ENCODE data around the gene PPP2R5E. TPM values are rescaled to one million over a fixed set of nuclear protein-coding genes. Genes with fewer than 3 reads are reported as not detected.

Gene PPP2R5E
- total RNA-seq (2021; fragmentation: NEBNext Ultra II Directional; extraction: Animal tissue kit (Norgen Biotek cat#: 25700)) = 59.6 and 64.6 TPM in 2 replicates
- 4.9 and 6.8 TPM in 2 replicates for polyA plus RNA-seq (2011; rRNA removed)
- polyA plus RNA-seq (2011; cell fraction: cytosol; rRNA removed) = 8.7 TPM
- 7.2 TPM for polyA plus RNA-seq (2011; cell fraction: nucleus; rRNA removed)
- polyA plus RNA-seq (2012, experiment 1 of 2) = 14.5 to 24.8 TPM (median 19.9 TPM) in 4 replicates
- polyA plus RNA-seq (2012, experiment 2 of 2) = 2.8 TPM
- polyA plus RNA-seq (2013, experiment 1 of 2) = 33.3 TPM
- polyA plus RNA-seq (2013, experiment 2 of 2) = 32.0 TPM
- polyA minus RNA-seq (2011; rRNA and poly(A)+ RNA removed) = 20.9 and 27.1 TPM in 2 replicates
- 20.7 TPM for polyA minus RNA-seq (2011; cell fraction: cytosol; rRNA and poly(A)+ RNA removed)
- polyA minus RNA-seq (2011; cell fraction: nucleus; rRNA and poly(A)+ RNA removed) = 42.6 TPM
- long read RNA-seq, experiment 1, full-length matches to known transcripts = 7 of 47 reads
- long read RNA-seq, experiment 1, partial matches to known transcripts = 7 of 47 reads
- long read RNA-seq, experiment 1, other reads (novel, unspliced or antisense) = 33 of 47 reads
- long read RNA-seq, experiment 2, partial matches to known transcripts = 0 of 2 reads
- long read RNA-seq, experiment 2, other reads (novel, unspliced or antisense) = 2 of 2 reads

DNA sequence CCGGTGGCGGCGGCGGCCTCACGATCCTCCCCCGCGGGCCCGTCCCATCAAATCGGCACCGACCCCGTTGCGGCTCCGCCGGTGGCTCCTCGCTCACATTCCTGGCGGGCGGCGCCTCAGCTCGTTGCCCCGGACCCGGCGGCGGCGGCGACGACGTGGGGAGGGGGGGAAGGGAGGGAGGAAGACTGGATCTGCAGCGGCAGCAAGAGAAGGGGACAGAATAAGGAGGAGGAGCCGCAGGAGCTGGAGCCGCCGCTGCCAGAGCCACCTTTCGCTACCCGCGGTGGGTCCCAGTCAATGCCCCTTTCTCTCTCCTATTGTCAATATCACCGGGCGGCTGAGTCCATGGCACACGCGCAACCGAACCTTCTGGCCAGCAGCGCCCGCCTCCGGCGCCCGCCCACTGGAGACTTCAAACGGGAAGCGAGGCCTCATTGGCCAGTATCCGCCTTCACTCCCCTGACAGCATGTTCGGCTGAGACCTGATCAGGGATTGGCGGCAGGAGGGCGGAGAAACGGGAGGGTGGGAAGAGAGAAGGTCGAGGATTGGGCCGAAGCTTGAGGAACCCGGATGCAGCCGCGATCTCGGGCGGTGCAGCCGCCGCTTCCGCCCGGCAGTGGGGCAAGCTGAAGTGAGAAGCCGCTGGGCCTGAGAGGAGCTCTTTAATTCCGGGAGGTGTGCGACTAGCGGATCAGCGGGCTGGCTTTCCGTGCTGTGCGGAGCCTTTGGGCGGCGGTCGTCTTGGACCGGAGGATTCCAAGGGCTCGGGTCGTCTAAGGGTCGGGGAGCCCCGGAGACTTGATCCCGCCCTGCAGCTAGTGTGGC lies at the start of gene PPP2R5E:
PPP2R5E (minus strand) TSS at position 378 of the 826 bp plus-strand sequence. CDS start 3,692 bp downstream, outside the sequence.
- WGBS, 2 experiments (ENCODE audit: extremely low coverage in 1 of 2, insufficient coverage in 1 of 2, insufficient read length in 1 of 2, insufficient replicate concordance in 2 of 2, low coverage in 1 of 2, low lambda C conversion rate in 2 of 2, missing lambda C conversion rate in 1 of 2) = 1% methylated on average over 46 of the region's 78 CpGs; no CpG with 5 or more reads in 1 of the 2 experiments
- Histone ChIP-seq H3K4me1 (replicated peaks in 1 of 4; ENCODE audit: control insufficient read depth in 3 of 4, insufficient read depth in 4 of 4, low read length in 3 of 4) (peaks cover 0 to 4% (median 0%) of the 10 kb centered on the region in 4 experiments; a peak in 3 of 7 replicates), H3K4me2 (ENCODE audit: insufficient read depth in 1 of 2, low read depth in 2 of 2, low read length in 2 of 2) (peak within 1 kb of the TSS; percentile 63 to 73), H2BK20ac (ENCODE audit: low read length) (no peak within 1 kb of the TSS), H3K27me3 (replicated peaks in 1 of 4; ENCODE audit: control insufficient read depth in 3 of 4, extremely low read depth in 1 of 4, insufficient read depth in 3 of 4, low read length in 3 of 4) (no peaks in the 10 kb centered on the region), H3K4ac (replicated peaks; ENCODE audit: insufficient read length, low read depth, low read length) (peak within 1 kb of the TSS; percentile 57), H3K14ac (ENCODE audit: insufficient read length) (no peak within 1 kb of the TSS), H3K56ac (replicated peaks; ENCODE audit: insufficient read length, low read depth, low read length) (peak within 1 kb of the TSS; percentile 74), H3K9ac (replicated peaks in 1 of 4; ENCODE audit: extremely low read depth in 1 of 4, low read depth in 3 of 4, low read length in 3 of 4) (peak within 1 kb of the TSS; percentile 78 to 96 (median 82)), H3K79me2 (ENCODE audit: control insufficient read depth in 1 of 2, insufficient read depth in 2 of 2, low read length in 2 of 2) (peaks cover 0 to 38% of the 10 kb centered on the region in 2 experiments; a peak in 3 of 4 replicates), H2AK5ac (ENCODE audit: low read depth, low read length) (no peak within 1 kb of the TSS), H4K91ac (replicated peaks; ENCODE audit: insufficient read length, low read length) (peak within 1 kb of the TSS; percentile 18), H2BK15ac (ENCODE audit: low read length) (no peak within 1 kb of the TSS), H3K79me1 (ENCODE audit: low read depth, low read length) (no peaks in the 10 kb centered on the region), H4K8ac (ENCODE audit: extremely low read depth, insufficient read depth, low read length) (peak within 1 kb of the TSS; percentile 96), H4K5ac (ENCODE audit: insufficient read length, low read depth, low read length) (peak within 1 kb of the TSS; percentile 80), H3K23ac (ENCODE audit: insufficient read length) (no peak within 1 kb of the TSS), H3K18ac (ENCODE audit: extremely low read depth, low read length) (peak within 1 kb of the TSS; percentile 75; the same call in 1 of the 2 replicates), H4K20me1 (replicated peaks in 1 of 2; ENCODE audit: control insufficient read depth in 1 of 2, insufficient read depth in 2 of 2, low read length in 2 of 2) (peaks cover 0 to 3% of the 10 kb centered on the region in 2 experiments), H3K27ac (ENCODE audit: low read depth, low read length) (peak within 1 kb of the TSS; percentile 69), H2BK12ac (ENCODE audit: low read depth, low read length) (no peak within 1 kb of the TSS), H2BK120ac (replicated peaks; ENCODE audit: low read depth, low read length) (no peak within 1 kb of the TSS), H2BK5ac (ENCODE audit: low read depth, low read length) (peak within 1 kb of the TSS; percentile 82; the same call in 1 of the 2 replicates), H2AFZ (ENCODE audit: low read length) (peak within 1 kb of the TSS; percentile 72), H3K36me3 (ENCODE audit: control insufficient read depth in 2 of 4, insufficient read depth in 4 of 4, low read length in 3 of 4) (peaks cover 0 to 18% (median 5%) of the 10 kb centered on the region in 4 experiments; a peak in 6 of 8 replicates), H3K4me3 (ENCODE audit: extremely low read depth in 1 of 4, insufficient read depth in 2 of 4, low read depth in 3 of 4, low read length in 4 of 4) (peak within 1 kb of the TSS; percentile 83 to 99 (median 88)), H3K23me2 (ENCODE audit: low read depth, low read length) (0 out of 2 replicates have a peak, but pooled peaks cover 3% of the 10 kb centered on the region), H3K9me3 (ENCODE audit: insufficient read depth in 2 of 2, low read depth in 1 of 2, low read length in 1 of 2) (no peaks in the 10 kb centered on the region)
- DNase-seq (ENCODE audit: low read depth in 1 of 2, low spot score in 2 of 2) = peak; percentile 93 to 98
- ChIA-PET POLR2A (ENCODE audit: partially characterized antibody) (interaction anchor here (0.6 to 3.2 kb wide), 21 partner anchors 9 to 154 kb away, joined by 3 to 17 read pairs (median 4); partner anchors contain the start of gene WDR89), CTCF (ENCODE audit: partially characterized antibody) (interaction anchor here (0.7 to 2.0 kb wide), 11 partner anchors 10 to 154 kb away, joined by 3 to 8 read pairs (median 4); no protein-coding TSS in a partner anchor)
- peak; percentile 28 for FAIRE-seq
- TF ChIP-seq KDM1A (IDR thresholded peaks at IDR 0.05; ENCODE audit: borderline replicate concordance, low read length) = peak; percentile 87; the same call in 1 of the 2 replicates
- TF ChIP-seq BRCA1 (IDR thresholded peaks at IDR 0.05; ENCODE audit: low read depth, low read length) = no peak
- no peak for TF ChIP-seq SRF (IDR thresholded peaks at IDR 0.05; ENCODE audit: low read depth, low read length)
- peak; percentile 65 for TF ChIP-seq TAF7 (optimal IDR thresholded peaks at IDR 0.05; ENCODE audit: borderline replicate concordance, low read depth, low read length)
- TF ChIP-seq CREB1 (IDR thresholded peaks at IDR 0.05) = peak; percentile 62
- TF ChIP-seq TBP (IDR thresholded peaks at IDR 0.05; ENCODE audit: low read depth, low read length) = peak; percentile 75
- TF ChIP-seq GABPA (IDR thresholded peaks at IDR 0.05; ENCODE audit: borderline replicate concordance, insufficient read depth, low read length) = peak; percentile 65; the same call in 1 of the 2 replicates
- TF ChIP-seq CTBP2 (IDR thresholded peaks at IDR 0.05; ENCODE audit: borderline replicate concordance, insufficient read depth, insufficient read length, low read length) = no peak

All from H1 (cell line).